Stimulated activated CD4-positive, alpha-beta T cell treated with anti-CD3 and anti-CD28 coated beads, Interleukin-12 subunit alpha, Interleukin-12 subunit beta, amount 100 ng/mL, for 24 hours (primary cell): ENCODE measurements around the gene TTC9C.
A peak's percentile ranks its signal among the peaks of the same experiment; 100 is the strongest.

Experiments
- DNase-seq, 2 experiments: peaks; one replicate each; pipeline ENCODE4 v3.0.0-alpha.2; 2020; ENCODE audit warnings: low read depth in 2 of 2

TTC9C gene

GRCh38 chr11:62752177-62752785, 24.0 kb downstream of the TTC9C start:
- DNase-seq: no peak

GRCh38 chr11:62752994-62753735, 24.9 kb downstream of the TTC9C start:
- DNase-seq: no peak

GRCh38 chr11:62753736-62754603, 25.7 kb downstream of the TTC9C start, which contains the start of gene ZBTB3:
Gene ZBTB3 (minus strand): TSS chr11:62754160. CDS start chr11:62753664, 496 bp downstream.
- DNase-seq: peak; percentile 94 to 96

DNA sequence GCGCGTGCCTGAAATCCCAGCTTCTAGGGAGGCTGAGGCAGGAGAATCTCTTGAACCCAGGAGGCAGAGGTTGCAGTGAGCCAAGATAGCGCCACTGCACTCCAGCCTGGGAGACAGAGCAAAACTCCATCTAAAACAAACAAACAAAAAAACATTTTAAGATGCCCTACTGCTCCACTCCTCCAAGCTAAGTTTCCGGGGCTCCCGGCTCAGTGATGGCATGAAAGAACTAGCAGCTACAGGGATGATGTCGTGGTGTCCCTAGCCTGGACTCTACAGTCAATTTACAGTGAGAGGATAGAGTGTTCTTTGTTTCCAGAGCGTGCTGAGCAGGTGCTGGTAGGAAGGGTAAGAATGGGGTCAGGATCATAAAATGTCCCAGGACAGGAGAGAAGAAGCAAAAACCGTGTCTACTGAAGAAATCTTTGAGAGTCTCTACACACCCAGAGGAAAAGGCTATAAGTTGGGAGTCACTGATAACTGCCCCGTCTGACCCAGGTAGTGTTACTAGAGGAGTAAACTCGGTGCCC, 26.9 kb downstream of the TTC9C start:
- no peak for DNase-seq

GRCh38 chr11:62757846-62758788, 29.8 kb downstream of the TTC9C start:
- no peak for DNase-seq

DNA sequence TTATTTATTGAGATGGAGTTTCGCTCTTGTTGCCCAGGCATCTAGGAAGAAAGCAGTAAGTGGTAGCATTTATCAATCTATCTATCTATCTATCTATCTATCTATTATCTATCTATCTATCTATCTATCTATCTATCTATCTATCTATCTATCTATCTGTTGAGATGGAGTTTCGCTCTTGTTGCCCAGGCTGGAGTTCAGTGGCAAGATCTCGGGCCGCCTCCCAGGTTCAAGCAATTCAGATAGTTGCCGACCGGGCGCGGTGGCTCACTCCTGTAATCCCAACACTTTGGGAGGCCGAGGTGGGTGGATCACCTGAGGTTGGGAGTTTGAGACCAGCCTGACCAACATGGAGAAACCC, 32.6 kb downstream of the TTC9C start:
- DNase-seq: peak in 1 of 2 experiments; percentile 9

- DNase-seq: no peak
Measured at GRCh38 chr11:62770778-62771143, 42.5 kb downstream of the TTC9C start.

DNA sequence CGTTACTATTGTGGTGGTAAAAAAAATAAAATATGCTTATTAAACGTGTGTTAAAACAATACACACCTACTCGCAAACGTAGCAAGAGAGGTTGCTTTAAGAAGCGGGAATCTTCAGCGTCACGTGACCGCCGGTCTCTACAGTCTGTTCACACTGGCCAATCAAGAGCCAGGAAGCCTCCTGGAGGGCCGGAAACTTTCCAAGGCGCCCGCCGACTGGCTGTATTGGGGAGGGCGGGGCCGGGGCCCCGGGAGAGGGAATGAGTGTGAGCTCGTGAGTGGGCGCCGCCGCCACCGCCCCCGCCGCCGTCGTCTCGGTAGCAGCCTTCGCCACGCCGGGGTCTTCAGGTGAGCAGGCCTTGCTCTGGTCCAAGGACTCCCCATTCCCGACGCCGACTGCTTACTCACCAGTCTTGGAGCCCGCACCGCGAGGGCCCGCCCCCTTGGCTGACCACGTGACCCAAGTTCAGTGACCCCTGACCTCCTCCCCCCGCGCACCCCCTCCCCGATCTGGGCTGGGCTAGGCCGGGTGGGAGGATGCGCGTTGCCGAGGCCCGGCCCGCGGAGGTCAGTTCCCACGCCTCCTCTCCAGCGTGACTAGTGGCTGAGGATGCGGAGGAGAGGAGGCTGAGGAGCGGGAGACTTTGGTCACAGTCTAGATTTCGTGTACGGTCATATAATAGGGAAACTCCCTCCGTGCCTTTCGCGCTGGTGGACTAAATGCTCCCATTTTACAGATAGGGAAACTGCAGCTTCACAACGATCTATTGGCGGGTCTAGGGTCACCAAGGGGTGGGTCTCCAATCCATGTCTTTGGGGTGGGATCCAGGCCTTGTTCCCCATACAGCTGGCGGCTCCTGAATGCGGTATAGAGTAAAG, 43.1 kb downstream of the TTC9C start, which contains the start of gene TAF6L:
Gene TAF6L, plus strand, starts transcription at position 253 of the 878 bp plus-strand sequence. CDS start 4,388 bp downstream, outside the sequence.
- DNase-seq: peak; percentile 88 to 97

DNA sequence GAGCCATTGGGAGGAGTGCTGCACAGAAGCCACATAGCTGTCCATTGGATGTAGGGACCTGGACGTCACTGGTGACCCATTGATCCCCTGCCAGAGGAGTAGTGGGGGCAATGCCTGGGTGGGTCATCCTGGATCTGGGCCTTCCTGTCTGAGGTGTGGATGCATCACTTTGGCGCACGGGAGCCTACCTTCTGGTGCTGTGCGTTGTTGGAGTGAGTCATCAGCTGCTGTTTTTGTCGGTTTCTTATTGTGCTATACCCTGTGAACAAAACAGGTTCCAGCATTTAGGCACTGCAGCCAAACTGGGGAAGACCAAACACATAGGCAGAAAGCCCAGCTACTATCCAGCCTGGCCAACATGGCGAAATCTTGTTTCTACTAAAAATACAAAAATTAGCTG, 46.1 kb downstream of the TTC9C start:
- no peak for DNase-seq

- DNase-seq: no peak
Measured at GRCh38 chr11:62775646-62776045, 47.4 kb downstream of the TTC9C start.

DNA sequence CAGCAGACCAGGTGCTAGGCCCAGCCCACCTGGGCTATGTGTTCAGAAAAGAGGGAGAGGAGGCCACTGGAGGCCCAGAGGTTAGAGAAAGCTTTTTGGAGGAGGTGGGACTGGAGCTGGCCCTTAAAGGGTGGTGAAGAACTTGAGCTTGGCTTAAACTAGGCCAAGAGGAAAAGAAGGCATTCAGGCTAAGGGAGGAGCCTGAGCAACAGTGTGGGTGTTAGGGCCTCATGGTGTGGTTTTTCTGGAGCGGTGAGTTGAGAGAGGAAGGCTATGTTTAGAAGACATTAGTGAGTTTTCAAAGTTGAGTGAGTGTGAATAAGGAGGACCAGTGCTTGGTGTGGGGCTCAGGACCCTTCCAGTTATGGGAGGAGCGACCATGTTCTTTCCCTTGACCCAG, 49.1 kb downstream of the TTC9C start:
- no peak for DNase-seq

- no peak for DNase-seq
Measured at GRCh38 chr11:62778441-62778840, 50.2 kb downstream of the TTC9C start.

- DNase-seq: no peak
Measured at GRCh38 chr11:62782753-62783152, 54.5 kb downstream of the TTC9C start.

DNA sequence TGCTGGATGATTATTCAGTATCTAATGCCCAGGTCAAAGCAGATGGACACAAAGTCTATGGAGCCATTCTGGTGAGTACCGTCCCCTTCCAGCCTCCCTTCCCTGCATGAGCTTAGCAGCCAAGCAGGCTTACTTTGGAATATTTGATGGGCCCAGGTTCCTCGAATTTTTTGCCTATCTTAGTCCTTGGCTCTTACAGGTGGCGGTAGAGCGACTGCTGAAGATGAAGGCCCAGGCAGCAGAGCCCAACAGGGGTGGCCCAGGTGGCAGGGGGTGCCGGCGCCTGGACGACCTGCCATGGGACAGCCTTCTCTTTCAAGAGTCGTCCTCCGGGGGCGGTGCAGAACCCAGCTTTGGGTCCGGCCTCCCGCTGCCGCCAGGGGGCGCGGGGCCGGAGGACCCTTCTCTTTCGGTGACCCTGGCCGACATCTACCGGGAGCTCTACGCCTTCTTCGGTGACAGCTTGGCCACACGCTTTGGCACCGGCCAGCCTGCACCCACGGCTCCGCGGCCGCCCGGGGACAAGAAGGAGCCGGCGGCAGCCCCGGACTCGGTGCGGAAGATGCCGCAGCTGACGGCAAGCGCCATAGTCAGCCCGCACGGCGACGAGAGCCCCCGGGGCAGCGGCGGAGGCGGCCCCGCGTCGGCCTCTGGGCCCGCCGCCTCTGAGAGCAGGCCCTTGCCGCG, 58.2 kb downstream of the TTC9C start:
- peak; percentile 69 to 81 for DNase-seq

- peak; percentile 97 to 98 for DNase-seq
Measured at GRCh38 chr11:62787005-62787759, 58.9 kb downstream of the TTC9C start, which contains the start of gene TMEM179B. Gene TMEM179B (plus strand): TSS chr11:62787402. CDS start chr11:62787432, 30 bp downstream.
